Pons (tissue), 1 donor: ENCODE measurements around the gene FRMD8.

ENCODE experiments used
- DNase-seq: peaks from one replicate; pipeline ENCODE4 v3.0.0-alpha.2; 2016; ENCODE audit warnings: low spot score

Gene FRMD8

GRCh38 chr11:65414776-65415498 lies 28.5 kb downstream of the FRMD8 start:
- DNase-seq, result peak; percentile 47

- DNase-seq, result no peak
These were observed 29.3 kb downstream of the FRMD8 start for GRCh38 chr11:65415499-65416340.

- DNase-seq, result peak; percentile 90
These were observed 29.9 kb downstream of the FRMD8 start for GRCh38 chr11:65416341-65416824.

- DNase-seq, result peak; percentile 40
These were observed 30.6 kb downstream of the FRMD8 start for GRCh38 chr11:65416841-65417701.

GRCh38 chr11:65417702-65418430 lies 31.4 kb downstream of the FRMD8 start:
- DNase-seq, result peak; percentile 15

GRCh38 chr11:65418431-65418680 lies 31.9 kb downstream of the FRMD8 start:
- no peak for DNase-seq

GRCh38 chr11:65418681-65419459 lies 32.4 kb downstream of the FRMD8 start:
- DNase-seq, result peak; percentile 91

GRCh38 chr11:65419460-65419771 lies 33.0 kb downstream of the FRMD8 start:
- DNase-seq, result no peak

GRCh38 chr11:65419772-65420481 lies 33.5 kb downstream of the FRMD8 start:
- DNase-seq, result peak; percentile 96

- DNase-seq, result no peak
These were observed 34.1 kb downstream of the FRMD8 start for GRCh38 chr11:65420506-65420905.

- peak; percentile 95 for DNase-seq
These were observed 34.7 kb downstream of the FRMD8 start for GRCh38 chr11:65420979-65421793.

- DNase-seq, result peak; percentile 89
These were observed 35.6 kb downstream of the FRMD8 start for GRCh38 chr11:65421794-65422632.

- DNase-seq, result peak; percentile 96
These were observed 36.4 kb downstream of the FRMD8 start, which contains the start of gene NEAT1 for GRCh38 chr11:65422633-65423515. TSS of gene NEAT1 (plus strand) at chr11:65422798.

GRCh38 chr11:65423516-65424204 lies 37.2 kb downstream of the FRMD8 start:
- DNase-seq, result peak; percentile 50

- DNase-seq, result peak; percentile 62
These were observed 38.0 kb downstream of the FRMD8 start for GRCh38 chr11:65424205-65425104.
